OCI-M2 (cell line): Measurements from ENCODE around the gene CREB5.

Source experiments
- DNase-seq: peaks from one replicate; lab custom pipeline; 2025; ENCODE audit not compliant: unreplicated experiment; lab: John Stamatoyannopoulos, UW

CREB5 gene

GRCh38 chr7:28674359-28674782 is 262.1 kb downstream of the CREB5 start:
- no peak for DNase-seq

- no peak for DNase-seq
Measured at GRCh38 chr7:28675429-28675828, 263.1 kb downstream of the CREB5 start.

GRCh38 chr7:28677668-28678067 is 265.4 kb downstream of the CREB5 start:
- DNase-seq, result no peak

- DNase-seq, result no peak
Measured at GRCh38 chr7:28678431-28678965, 266.2 kb downstream of the CREB5 start.

DNA sequence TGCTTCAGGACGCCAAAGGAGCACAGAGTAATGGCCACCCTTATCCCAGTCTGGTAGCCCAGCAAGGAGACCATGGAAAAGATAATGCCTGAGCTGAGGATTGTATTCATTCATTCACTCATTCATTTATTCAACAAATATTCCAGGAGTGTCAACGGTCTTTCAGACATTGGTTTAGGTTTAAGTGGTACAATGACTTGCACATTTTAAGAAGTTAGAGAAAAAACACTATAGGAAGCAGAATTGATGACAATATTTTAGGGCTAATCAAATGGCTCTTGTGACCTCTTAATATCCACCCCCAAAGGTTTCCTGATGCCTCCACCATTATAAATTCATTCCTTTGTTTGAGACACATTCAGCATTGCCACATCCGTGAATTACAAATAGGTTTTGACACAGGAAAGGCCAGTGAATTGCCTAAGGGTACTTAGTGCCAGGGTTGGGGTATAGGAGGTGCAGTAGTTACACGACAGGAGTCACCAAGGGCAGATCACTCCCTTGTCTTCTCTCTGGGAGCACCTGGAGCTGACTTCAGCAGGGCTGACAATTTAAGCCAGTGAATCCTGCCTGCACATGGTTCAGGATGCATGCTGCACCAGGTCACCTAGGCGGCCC is 269.5 kb downstream of the CREB5 start:
- DNase-seq, result no peak

DNA sequence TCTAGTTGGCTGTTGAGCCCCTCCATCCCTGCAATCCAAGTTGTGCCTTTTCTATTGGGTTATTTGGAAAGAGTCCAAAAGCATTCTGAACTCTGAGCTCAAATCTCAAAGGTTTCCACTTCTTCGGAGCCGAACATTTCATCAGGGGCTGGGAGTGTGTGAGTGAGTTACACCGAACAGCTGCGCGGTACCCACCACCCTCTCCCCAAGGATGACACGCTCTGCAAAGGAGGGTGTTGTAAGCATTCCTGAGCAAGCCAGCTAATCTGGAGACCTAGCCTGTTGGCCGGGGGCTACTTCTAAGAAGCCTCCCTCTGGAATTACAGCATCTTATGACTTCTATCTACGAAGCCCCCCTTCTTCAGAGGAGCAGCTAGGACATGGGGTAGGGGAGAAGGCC is 270.5 kb downstream of the CREB5 start:
- no peak for DNase-seq

DNA sequence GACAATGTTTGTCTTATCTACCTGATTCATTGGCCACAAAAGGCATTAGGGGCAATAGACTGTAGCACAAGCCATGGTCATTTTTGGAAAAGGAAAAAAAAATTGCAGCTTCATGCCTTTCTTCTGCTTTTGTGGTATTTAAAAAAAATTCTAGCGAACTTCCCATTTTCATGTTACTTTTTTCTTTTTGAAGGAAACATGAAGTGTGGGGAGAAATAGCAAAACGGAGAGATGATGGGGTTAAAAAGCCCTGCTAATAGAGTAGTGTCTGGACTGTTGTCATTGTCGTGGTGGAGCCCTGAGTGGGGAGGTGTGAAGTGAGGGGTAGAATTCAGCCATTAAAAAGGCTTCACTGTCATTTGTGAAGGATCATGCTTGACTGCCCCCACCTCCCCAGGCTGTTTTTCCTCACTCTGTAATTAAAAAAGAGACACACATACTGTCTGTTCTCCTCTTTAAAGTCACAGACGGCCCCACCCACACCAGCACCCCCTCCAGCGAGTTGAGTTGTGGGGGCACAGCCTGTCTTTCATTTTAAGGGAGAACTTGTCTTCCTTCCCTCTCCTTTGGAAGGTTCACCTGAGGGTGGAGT is 272.4 kb downstream of the CREB5 start:
- DNase-seq, result no peak

DNA sequence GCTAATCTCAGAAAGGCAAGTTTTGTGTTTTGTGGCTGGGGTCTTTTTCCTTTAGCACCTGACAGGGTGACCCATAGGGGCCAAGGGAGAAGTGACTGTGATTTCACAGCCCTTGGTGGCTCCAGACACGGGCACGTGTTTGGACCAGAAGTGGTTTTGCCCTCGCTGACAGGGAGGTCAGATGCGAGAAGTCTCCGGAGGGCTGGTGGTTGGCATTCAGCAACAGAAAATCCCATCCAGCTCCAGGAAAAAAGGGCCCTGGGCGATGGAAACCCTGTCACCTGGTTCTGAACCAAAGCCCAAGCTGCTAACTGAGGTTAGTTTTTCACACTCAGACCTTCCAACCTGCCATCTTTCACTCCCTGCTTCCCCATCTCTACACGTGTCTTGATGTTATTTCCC is 272.9 kb downstream of the CREB5 start:
- no peak for DNase-seq

- no peak for DNase-seq
Measured at GRCh38 chr7:28685644-28686417, 273.5 kb downstream of the CREB5 start.

GRCh38 chr7:28686418-28686800 is 274.1 kb downstream of the CREB5 start:
- DNase-seq, result no peak

DNA sequence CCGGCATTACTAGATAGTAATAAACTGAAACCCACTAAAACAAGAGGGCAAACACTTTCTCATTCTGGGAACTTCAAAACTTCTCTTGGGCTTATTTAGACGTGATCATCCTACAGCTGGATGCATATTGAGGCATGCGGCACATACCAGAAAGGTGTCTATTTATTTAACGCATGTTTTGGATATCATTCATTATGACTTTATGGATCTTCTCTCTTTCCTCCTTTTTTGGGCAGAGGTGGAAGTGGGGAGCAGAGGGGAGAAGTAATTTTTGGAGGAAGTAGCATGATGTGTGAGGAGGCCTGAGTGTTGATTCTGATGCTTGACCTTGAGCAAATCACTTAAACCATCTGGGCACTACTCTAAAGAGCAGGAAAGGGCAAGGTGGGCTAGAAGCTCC is 275.2 kb downstream of the CREB5 start:
- no peak for DNase-seq

DNA sequence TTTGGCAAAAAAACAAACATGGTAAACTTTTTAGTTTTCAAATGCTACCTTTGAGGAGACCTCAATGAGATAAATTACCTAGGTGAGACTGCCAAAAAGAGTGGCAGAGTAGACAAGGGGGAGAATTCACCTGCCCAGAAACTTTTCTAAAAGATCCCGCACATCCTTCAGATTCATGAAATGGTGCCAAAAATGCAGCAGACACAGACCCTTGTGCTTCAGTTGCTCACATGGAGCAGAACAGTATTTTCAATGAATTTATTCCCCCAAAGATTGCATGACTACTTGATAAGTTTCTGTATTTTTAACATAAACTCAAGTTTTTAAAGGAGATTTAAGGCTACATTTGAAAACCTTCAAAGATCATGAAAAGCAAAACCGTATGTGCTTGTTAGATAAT is 275.9 kb downstream of the CREB5 start:
- no peak for DNase-seq

- no peak for DNase-seq
Measured at GRCh38 chr7:28688651-28689050, 276.3 kb downstream of the CREB5 start.

DNA sequence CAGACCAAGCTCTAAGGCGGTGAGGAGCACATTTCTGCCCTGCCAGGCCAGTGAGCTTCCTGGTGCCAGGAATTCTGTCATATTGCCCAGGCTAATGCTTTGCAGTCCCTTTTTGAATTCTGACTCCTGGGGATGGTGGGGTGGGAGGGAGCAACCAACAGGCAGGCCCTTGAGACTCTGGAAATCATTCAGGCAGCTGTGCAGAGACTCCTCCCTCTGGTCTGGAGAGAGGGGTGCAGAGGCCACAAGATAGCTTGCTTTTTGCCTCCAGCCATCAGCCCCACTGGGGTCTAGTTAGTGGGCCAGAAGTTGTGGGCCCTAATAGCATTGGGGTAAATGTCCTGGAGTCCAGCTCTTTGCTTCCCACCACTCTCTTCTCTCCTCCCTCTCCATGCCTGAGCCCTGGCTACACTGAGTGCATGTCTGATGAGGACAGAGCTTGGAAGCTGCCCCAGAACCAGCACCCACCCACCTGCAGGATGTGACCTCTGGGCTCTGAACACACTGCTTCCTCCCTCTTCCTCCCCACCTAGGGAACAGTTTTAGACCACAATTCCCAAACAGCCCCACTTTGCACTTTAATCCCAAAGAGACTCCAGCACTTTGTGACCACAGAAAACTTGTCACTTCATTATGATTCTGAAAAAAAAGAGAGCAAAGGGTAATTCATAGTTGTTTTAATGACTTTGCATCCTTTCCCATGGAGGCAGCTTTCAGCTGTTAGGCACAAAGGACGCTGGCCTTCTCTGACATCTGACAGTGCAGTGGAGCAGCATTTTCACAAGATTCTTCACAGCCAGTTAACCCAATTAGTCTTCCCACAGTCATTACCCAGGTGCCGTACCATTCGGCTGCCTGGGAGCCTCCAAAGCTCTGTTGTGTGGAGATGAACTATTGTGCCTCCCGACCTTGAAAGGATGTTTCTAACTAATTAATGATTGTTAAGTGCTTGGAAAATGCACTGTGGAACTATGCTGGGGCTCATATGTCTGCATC is 283.3 kb downstream of the CREB5 start:
- no peak for DNase-seq

DNA sequence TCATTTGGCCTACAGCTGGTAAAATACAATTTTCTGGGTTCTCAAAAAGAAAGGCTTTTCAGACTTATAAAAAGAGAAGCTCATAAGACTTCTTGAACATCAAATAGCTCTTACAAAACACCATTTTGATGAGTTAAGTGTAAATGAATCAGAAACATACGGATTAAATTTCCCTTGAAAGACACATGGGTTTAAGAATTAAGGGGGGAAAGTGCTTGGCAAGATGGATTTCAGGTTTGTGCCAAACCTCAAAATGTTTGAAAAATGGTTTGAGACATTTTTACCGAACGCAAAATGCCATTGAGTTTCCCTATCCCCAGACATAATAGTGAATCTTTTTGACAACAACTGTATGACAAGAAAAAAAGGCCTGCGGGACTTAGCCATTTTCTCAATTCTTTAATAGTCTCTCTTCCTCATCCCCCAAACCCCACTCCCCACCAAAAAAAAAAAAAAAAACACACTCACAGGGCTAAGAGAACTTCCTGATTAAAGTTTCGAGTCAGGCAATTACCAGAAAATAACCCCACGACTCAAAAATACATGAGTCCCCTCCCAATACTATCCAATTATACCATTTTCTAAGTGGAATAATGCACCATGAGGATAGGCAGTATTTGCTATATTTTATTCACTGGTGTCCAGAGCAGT is 285.7 kb downstream of the CREB5 start:
- DNase-seq, result no peak

DNA sequence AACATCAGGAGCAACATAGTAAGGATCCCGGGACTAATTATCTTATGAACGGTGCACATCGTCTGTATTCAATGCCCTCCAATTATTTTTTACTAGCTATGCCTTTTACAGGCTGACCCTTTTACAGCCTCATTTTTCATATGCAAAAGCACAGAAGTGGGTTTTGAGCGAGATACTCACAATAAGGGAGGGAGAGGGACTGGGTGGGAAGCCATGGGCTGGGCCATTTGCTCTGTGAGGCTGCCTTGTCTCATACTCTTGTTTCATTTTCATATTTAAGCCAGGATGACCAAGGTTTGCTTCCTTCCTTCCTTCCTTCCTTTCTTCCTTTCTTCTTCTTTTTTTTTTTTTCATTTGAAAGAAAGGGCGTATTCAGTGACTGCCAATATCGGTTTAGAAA is 286.5 kb downstream of the CREB5 start:
- DNase-seq, result no peak

DNA sequence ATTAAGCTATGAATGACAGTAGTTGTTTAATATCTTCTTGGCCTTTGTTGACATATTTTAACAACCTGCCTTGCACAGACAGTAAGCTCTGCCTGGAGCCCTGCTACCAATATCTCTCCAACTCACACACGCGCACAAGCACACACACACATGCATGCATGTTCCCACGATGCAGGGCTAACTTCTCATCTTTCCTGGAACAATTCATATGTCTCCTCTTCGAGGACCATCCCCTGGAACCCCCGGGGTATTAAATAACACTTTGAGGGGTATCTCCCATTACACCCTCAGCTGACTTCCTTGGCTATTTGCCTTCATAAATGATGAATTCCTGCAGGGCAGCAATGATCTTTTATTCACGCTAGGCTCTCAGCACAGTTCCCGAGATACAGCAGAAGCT is 287.8 kb downstream of the CREB5 start:
- no peak for DNase-seq

DNA sequence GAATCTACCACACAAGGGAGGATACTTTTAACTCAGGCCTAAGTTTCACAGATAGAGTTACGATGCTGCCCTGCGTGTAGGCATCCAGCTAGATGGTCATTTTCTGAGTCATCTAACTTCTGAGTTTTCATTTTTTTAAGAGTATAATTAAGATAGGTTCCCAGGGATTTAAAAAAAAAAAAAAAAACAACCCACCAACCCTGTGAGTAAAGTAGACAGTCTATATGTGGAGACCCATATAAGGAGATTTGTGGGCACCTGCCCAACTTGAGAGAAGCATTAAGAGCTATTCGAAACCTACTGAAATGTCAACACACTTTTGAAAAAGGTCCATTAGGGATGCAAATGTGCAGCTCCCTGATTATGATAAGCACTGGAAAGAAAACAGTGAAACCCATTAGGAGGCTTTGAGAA is 288.5 kb downstream of the CREB5 start:
- no peak for DNase-seq

DNA sequence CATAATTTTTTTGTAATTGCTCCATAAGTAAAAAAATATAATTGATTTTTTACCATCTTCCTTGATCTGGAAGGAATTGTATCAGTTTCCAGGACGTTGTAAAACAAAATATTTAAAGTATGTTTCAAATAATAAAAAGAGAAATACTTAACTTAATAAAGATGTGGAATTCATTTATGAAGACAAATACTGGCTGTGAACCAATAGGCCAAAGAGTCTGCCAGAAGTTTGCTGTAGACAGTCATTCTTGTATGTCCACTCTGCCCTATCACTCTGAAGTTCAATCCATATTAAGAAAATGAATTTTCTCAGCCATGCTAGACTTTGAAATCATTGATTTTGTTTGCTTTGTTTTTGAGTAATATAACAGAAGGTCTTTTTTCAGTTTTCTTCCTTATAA is 289.4 kb downstream of the CREB5 start:
- no peak for DNase-seq

DNA sequence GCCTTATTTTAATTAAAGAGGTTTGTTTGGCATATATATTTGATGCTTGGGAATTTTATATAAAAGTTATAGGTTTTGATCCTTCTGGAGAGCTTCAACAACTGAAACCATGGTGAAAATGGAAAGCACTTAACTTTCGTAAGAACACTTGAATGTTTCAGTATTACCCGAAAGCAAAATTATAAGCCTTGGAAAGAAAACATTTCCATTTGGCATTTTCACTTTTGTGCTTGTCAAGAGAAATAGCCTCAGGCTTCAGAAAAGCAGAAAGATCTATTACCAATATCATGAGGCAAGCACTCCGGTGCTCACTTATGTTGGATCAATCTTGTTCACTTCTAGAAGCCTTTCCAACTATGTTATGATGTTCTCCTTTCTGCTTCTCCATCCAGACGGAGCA is 289.9 kb downstream of the CREB5 start:
- DNase-seq, result no peak
